ENCODE measurements around the gene FKBP9.
"Not testable (repeated sequence)": the region's sequence is repeated elsewhere in the genome, so short reads cannot be mapped to it uniquely, and the experiment has no call there.

The FKBP9 gene

DNA sequence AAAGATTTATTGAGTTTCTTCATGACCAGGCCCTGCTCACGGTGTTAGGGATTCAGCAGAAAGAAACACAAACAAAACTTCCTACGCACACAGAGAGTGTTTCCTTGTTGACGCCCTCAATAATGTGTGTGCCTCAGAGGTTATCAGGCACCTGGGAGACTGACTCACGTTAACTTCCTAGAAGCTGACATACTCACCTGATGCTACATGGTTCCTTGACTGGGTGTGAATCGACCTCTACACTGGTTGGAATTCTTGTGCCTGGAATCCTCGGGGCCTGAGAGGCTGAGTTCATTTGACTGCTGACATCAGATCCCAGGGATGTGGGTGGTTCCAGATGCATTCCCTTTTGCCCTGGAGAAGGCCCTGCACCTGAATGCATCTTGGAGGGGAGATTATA, 35.5 kb downstream of the FKBP9 start:
- not testable (repeated sequence) for H3K4me3 ChIP-seq (replicated peaks; ENCODE audit: low read depth, low read length); DNase-seq (ENCODE audit: extremely low read depth, low read depth)

GRCh38 chr7:32997956-32998355, 40.7 kb downstream of the FKBP9 start:
- H3K4me3 ChIP-seq (replicated peaks; ENCODE audit: low read depth, low read length) = not testable (repeated sequence)

DNA sequence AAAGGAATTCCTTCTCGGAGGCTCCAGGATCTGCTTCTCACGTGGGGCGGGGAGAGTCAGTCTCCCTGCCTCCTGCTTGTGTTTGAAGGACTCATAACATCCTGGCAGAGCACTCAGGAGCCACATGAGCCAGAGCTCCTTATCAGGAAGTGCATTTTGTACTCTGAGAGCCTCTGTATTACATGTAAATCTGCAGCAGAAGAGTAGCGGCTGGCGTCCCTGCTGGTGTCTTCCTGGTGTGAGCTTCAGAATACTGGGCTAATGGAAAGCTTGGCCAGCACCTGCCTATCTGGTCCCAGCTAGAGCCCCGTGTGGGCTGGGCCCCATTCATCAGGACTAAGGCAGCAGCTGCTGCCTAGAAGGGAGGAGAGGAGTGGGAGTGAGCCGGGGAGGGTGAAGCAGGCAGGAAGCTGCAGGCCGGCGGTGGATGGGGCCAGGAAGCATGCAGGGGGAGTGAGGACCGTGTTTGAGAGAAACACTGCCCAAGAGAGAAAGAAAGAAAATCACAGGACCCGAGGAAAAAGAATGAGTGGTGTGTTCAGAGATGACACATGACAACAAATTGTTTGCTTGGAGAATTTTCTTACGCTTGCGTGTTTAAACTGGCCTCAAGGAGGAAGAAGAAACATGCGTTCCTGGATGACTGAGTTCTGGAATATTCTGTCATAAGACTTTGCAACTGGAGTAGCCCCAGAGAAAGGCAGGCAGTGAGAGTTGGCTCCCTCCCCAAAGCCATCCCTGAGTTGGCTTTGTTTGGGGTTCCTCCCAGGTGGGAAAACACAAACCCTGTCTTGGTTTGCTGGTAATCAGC, 41.3 kb downstream of the FKBP9 start:
- peak; percentile 60 for DNase-seq (ENCODE audit: extremely low read depth, low read depth)
- H3K4me3 ChIP-seq (replicated peaks; ENCODE audit: low read depth, low read length) = not testable (repeated sequence)

More at GRCh38 chr7:32997956-32998355, 40.7 kb downstream of the FKBP9 start:
- DNase-seq (ENCODE audit: extremely low read depth, low read depth) = not testable (repeated sequence)

- H3K4me3 ChIP-seq (replicated peaks; ENCODE audit: low read depth, low read length); DNase-seq (ENCODE audit: extremely low read depth, low read depth): not testable (repeated sequence)
Measured at GRCh38 chr7:32999380-32999779, 42.1 kb downstream of the FKBP9 start.

GRCh38 chr7:33003111-33003510, 45.9 kb downstream of the FKBP9 start:
- not testable (repeated sequence) for H3K4me3 ChIP-seq (replicated peaks; ENCODE audit: low read depth, low read length); DNase-seq (ENCODE audit: extremely low read depth, low read depth)

GRCh38 chr7:33004104-33004616, 46.9 kb downstream of the FKBP9 start:
- DNase-seq (ENCODE audit: extremely low read depth, low read depth); H3K4me3 ChIP-seq (replicated peaks; ENCODE audit: low read depth, low read length): not testable (repeated sequence)

GRCh38 chr7:33005193-33005592, 48.0 kb downstream of the FKBP9 start:
- DNase-seq (ENCODE audit: extremely low read depth, low read depth); H3K4me3 ChIP-seq (replicated peaks; ENCODE audit: low read depth, low read length): not testable (repeated sequence)

- not testable (repeated sequence) for H3K4me3 ChIP-seq (replicated peaks; ENCODE audit: low read depth, low read length); DNase-seq (ENCODE audit: extremely low read depth, low read depth)
Measured at GRCh38 chr7:33005690-33006089, 48.5 kb downstream of the FKBP9 start.

DNA sequence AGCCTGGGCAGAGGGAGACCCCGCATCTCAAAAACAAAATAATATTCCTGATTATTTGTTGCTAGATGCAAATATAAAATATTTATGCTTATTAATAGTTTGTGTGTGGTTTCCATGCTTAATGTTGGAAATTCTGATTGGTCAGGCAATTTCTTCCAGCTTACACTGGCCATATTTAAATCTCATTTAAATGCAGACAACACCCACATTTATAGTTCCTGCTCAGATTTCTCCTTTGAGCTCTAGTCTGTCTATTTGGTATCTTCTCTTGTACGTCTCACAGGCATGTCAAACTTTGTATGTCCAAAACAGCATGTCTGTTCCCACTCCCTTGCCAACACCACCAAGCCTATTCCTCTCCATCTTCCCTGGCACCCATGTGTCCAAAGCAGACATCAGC, 52.5 kb downstream of the FKBP9 start:
- no peak for TF ChIP-seq CTCF (IDR thresholded peaks at IDR 0.05; ENCODE audit: low read depth, low read length, missing control alignments)
- DNase-seq (ENCODE audit: extremely low read depth, low read depth) = no peak
- no peak overlapping the region for H3K4me3 ChIP-seq (replicated peaks; ENCODE audit: low read depth, low read length)

- DNase-seq (ENCODE audit: extremely low read depth, low read depth) = no peak
- no peak for TF ChIP-seq CTCF (IDR thresholded peaks at IDR 0.05; ENCODE audit: low read depth, low read length, missing control alignments)
Measured at GRCh38 chr7:33012364-33012763, 55.1 kb downstream of the FKBP9 start.

GRCh38 chr7:33024189-33024757, 67.0 kb downstream of the FKBP9 start:
- no peak for DNase-seq (ENCODE audit: extremely low read depth, low read depth)
- no peak overlapping the region for H3K4me3 ChIP-seq (replicated peaks; ENCODE audit: low read depth, low read length)
- no peak for TF ChIP-seq CTCF (IDR thresholded peaks at IDR 0.05; ENCODE audit: low read depth, low read length, missing control alignments)

More at GRCh38 chr7:33012364-33012763, 55.1 kb downstream of the FKBP9 start:
- H3K4me3 ChIP-seq (replicated peaks; ENCODE audit: low read depth, low read length) = no peak overlapping the region
